Activated naive CD4-positive, alpha-beta T cell treated with anti-CD3 and anti-CD28 coated beads for 36 hours (primary cell): ENCODE measurements around the gene USH2A. TPM values are rescaled to one million over a fixed set of nuclear protein-coding genes. Genes with fewer than 3 reads are reported as not detected.

Experiments used
- CTCF ChIA-PET: fragments of 350-600 bp; sonication (Branson Sonifier 250); formaldehyde crosslinking; loops from one replicate; lab custom pipeline; 2021; ENCODE audit warnings: antibody characterized with exemption; lab: Charles Lee
- DNase-seq: peaks from one replicate; pipeline ENCODE4 v3.0.0-alpha.2; 2020
- H3K27ac Mint-ChIP-seq: one replicate; pipeline ENCODE4 v1.8.0; 2021; ENCODE audit warnings: mild to moderate bottlenecking, mixed read lengths
- H3K27me3 Mint-ChIP-seq: one replicate; pipeline ENCODE4 v1.8.0; 2021; ENCODE audit warnings: low read depth, mixed read lengths
- H3K36me3 Mint-ChIP-seq: one replicate; pipeline ENCODE4 v1.8.0; 2021; ENCODE audit warnings: low read depth, mixed read lengths
- H3K4me1 Mint-ChIP-seq: one replicate; pipeline ENCODE4 v1.8.0; 2021; ENCODE audit warnings: low read depth, mixed read lengths
- H3K4me3 Mint-ChIP-seq: one replicate; pipeline ENCODE4 v1.8.0; 2021; ENCODE audit warnings: mild to moderate bottlenecking, moderate library complexity, mixed read lengths
- H3K9me3 Mint-ChIP-seq: one replicate; pipeline ENCODE4 v1.8.0; 2021; ENCODE audit warnings: mixed read lengths
- intact Hi-C: fragments of 100-400 bp; cut with micrococcal nuclease; formaldehyde crosslinking; loops from one replicate; pipeline ENCODE4 v1.15.1; 2023
- total RNA-seq, 2 experiments: library from RNA; stranded (reverse); gene quantifications; one replicate each; pipeline ENCODE4 v1.2.3, GENCODE V29; 2021

USH2A gene
- total RNA-seq, 2 experiments from 2014 or later: not detected

DNA sequence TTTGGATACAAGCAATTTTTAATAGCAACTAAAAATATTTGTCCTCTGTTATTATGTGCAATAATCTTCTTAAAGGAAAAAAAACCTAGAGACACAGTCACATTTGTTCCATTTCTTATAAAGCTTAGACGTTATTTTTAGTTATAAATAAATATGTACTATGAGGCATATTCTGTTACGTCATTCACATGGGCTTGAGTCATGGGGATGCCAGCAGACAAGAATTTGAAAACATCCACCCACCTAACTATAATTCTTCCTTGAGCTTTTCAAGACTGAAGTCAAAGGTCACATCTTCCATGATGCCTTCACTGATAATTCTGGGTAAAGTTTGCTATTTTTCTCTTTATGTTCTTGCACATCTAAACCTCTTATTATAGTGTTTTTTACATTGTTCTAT is 587.3 kb downstream of the USH2A start:
- Mint-ChIP-seq H3K27me3 (no peaks in the 10 kb centered on the region), H3K4me3 (no peak overlapping the region), H3K9me3 (peaks cover 3% of the 10 kb centered on the region), H3K4me1 (no peaks in the 10 kb centered on the region), H3K36me3 (no peaks in the 10 kb centered on the region), H3K27ac (no peak overlapping the region)
- CTCF ChIA-PET: no interaction called here
- intact Hi-C loops: no loop called here
- DNase-seq: no peak

DNA sequence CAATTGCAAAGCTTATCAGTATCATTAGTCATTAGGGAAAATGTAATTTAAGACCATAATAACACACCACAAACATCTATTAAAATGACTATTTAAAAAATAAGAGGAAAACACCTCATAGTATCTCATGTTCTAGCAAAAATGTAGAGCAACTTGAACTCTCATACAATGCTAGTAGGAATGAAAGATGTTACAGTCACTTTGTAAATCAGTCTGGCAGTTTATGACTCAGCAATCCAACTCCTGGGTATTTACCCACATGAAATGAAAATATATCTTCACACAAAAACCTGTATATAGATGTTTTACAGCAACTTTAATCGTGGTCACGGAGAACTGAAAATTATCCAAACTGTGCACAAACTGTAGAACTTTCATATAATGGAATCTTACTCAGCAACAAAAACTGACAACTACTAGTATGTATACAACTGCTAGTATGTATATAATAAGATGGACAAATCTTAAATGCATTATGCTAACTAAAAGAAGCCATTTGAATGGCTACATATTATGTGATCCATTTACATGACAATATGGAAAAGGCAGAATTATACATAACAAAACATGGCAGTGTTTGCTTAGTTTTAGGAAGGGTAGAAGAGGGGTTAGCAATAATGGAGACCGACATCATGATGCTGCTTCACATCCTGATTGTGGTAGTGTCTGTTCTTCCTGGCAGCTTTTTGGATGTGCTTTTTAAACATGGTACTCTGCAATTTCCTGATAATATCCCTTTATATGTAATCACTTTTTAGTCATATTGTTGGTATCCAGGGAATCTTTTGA is 589.1 kb downstream of the USH2A start:
- Mint-ChIP-seq H3K36me3 (no peaks in the 10 kb centered on the region), H3K27ac (no peak overlapping the region), H3K27me3 (no peaks in the 10 kb centered on the region), H3K9me3 (peaks cover 7% of the 10 kb centered on the region), H3K4me1 (no peaks in the 10 kb centered on the region), H3K4me3 (no peak overlapping the region)
- DNase-seq: no peak
- intact Hi-C loops: no loop called here
- CTCF ChIA-PET: no interaction called here

DNA sequence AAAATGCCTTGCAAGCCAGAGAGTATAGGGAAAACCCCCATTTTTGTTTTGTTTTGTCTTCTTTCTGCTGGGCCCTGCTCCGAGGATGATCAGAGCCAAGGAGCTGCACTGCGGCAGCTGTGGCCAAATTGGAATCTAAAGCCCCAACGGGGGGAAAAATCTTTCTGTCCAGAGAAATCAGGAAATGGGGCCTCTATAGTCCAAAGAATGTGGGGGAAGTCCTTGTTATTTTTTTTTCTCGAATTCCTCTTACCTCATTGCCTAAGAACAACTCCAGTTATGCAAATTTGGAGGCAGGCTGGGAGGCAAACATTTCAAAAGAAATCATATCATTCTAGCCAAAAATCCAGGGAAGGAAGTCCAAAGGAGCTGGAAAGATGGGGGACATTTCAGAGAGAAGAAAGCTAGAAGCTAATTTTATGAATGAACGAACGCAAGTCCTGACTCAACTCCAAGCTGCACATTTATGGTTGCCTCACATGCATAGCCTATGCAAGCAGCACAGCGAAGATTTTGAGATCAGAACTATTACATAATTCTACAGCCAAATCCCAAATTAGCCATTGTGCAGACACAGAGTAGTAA is 592.9 kb downstream of the USH2A start:
- H3K4me1 Mint-ChIP-seq: no peaks in the 10 kb centered on the region
- CTCF ChIA-PET: no interaction called here
- no peak overlapping the region for H3K27ac Mint-ChIP-seq
- no peaks in the 10 kb centered on the region for H3K27me3 Mint-ChIP-seq
- H3K9me3 Mint-ChIP-seq: peaks cover 12% of the 10 kb centered on the region
- H3K4me3 Mint-ChIP-seq: no peak overlapping the region
- no peaks in the 10 kb centered on the region for H3K36me3 Mint-ChIP-seq
- no peak for DNase-seq
- intact Hi-C loops: no loop called here

DNA sequence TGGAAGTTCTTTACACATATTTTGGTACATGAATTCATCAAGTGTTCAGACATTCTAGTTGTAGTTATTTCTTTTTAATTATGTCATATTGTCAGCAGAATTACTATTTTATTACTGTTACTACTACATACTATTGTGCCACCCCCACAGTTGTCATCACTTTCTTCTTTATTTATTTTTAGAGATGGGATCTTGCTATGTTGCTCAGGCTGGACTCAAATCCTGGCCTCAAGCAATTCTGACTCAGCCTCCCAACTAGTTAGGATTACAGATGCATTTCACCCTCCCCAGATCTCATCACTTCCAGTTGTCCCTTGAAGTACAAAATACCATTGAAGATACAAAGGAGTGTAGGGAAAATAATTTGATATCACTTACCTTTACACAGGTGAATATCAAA is 598.2 kb downstream of the USH2A start:
- Mint-ChIP-seq H3K27me3 (no peaks in the 10 kb centered on the region), H3K36me3 (no peaks in the 10 kb centered on the region), H3K9me3 (peaks cover 15% of the 10 kb centered on the region), H3K4me1 (no peaks in the 10 kb centered on the region), H3K27ac (no peak overlapping the region), H3K4me3 (no peak overlapping the region)
- CTCF ChIA-PET: no interaction called here
- intact Hi-C loops: no loop called here
- no peak for DNase-seq

DNA sequence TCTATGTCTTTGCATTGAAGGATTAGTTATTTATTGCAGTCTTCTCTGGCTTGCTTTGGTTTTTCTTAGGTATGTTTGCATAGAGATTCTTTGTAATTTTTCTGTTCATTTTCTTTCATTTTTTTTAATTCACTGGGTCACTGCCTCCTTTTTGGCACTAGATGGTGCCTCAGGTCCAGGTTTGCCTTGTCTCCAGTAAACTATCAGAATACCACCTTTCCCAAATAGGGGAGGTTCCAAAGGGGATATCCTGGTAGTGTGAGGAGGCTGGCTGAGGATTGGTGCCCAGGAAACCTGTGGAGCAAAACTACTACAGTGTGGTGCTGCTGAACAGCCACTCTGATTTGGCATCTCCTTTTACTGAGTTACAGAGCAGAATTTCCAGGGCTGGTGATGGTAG is 599.0 kb downstream of the USH2A start:
- Mint-ChIP-seq H3K4me3 (no peak overlapping the region), H3K27me3 (no peaks in the 10 kb centered on the region), H3K4me1 (no peaks in the 10 kb centered on the region), H3K36me3 (no peaks in the 10 kb centered on the region), H3K9me3 (peaks cover 14% of the 10 kb centered on the region), H3K27ac (no peak overlapping the region)
- DNase-seq: no peak
- intact Hi-C loops: no loop called here
- CTCF ChIA-PET: no interaction called here

DNA sequence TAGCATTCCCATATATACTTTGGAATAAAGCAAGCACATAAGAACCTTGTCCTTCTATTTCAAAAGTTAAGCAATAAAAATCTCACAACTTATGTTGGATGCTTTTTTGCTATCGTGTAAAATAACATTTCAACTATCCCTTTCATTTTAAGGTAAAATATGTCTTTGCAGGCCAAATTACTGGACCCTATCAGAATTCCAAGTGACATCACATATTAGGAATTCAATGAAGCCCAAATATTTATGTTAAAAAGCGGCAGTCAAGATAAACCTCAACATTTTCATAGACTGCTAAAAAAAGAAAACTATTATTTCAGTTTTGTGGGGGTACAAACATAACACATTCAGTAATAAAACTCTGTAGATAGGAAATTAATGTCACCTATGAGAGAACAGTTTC is 604.1 kb downstream of the USH2A start:
- intact Hi-C loops: no loop called here
- H3K4me1 Mint-ChIP-seq: no peaks in the 10 kb centered on the region
- no peak overlapping the region for H3K27ac Mint-ChIP-seq
- no peaks in the 10 kb centered on the region for H3K27me3 Mint-ChIP-seq
- CTCF ChIA-PET: no interaction called here
- no peak overlapping the region for H3K4me3 Mint-ChIP-seq
- DNase-seq: no peak
- H3K9me3 Mint-ChIP-seq: peaks cover 12% of the 10 kb centered on the region
- H3K36me3 Mint-ChIP-seq: no peaks in the 10 kb centered on the region

DNA sequence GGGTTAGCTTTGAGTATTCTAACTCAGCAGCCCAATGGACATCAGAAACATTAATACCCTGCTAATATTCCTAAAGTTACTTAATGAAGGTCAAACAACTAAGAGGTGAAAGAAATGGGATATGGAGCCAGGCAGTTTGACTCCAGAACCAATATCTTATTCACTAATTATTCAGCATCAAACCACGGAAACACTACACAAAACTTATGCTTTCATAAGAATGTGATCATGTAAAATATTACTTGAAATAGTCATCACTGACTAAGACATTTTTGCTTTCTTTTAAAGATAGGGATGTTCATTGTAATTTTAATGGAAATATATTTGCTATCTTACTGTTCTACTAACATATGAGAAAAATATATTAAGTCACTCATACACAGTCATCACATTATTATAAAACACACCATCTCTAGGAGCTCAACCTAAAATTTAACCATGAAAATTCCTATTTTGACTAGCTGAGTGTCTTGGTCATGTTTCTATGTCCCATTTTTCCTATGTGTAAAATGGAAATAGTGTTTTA is 615.3 kb downstream of the USH2A start:
- Mint-ChIP-seq H3K4me1 (no peaks in the 10 kb centered on the region), H3K36me3 (no peaks in the 10 kb centered on the region), H3K27ac (no peak overlapping the region), H3K27me3 (no peaks in the 10 kb centered on the region), H3K4me3 (no peak overlapping the region), H3K9me3 (peaks cover 18% of the 10 kb centered on the region)
- CTCF ChIA-PET: no interaction called here
- DNase-seq: no peak
- intact Hi-C loops: no loop called here

DNA sequence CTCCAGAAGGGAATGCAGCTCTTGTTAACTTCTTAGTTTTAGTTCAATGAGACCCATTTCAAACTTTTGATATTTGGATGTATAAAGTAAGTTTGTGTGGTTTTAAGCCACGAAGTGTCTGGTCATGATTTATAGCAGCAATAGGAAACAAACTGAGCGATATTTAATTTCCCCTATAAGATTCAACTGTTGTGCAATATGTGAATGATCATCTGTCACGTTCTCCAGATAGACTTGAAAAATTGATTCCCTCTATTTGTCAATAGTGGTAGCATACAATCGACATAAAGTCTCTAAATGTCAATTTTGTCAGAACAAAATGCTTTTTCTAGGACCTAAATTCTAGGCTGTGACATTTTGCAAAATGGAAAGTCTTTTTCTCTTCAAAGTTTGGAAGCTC is 616.0 kb downstream of the USH2A start:
- Mint-ChIP-seq H3K9me3 (peaks cover 15% of the 10 kb centered on the region), H3K36me3 (no peaks in the 10 kb centered on the region), H3K4me1 (no peaks in the 10 kb centered on the region), H3K4me3 (no peak overlapping the region), H3K27ac (no peak overlapping the region), H3K27me3 (no peaks in the 10 kb centered on the region)
- intact Hi-C loops: no loop called here
- CTCF ChIA-PET: no interaction called here
- DNase-seq: no peak

DNA sequence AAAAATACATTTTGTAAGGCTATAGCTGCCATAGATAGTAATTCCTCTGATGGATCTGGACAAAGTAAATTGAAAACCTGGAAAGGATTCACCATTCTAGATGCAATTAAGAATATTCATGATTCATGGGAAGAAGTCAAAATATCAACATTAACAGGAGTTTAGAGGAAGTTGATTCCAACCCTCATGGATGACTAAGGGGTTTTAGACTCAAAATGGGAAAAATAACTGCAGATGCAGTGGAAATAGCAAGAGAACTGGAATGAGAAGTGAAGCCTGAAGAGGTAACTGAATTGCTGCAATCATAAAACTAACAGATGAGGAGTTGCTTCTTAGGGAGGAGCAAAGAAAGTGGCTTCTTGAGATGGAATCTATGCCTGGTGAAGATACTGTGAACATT is 625.4 kb downstream of the USH2A start:
- Mint-ChIP-seq H3K27ac (no peak overlapping the region), H3K4me3 (no peak overlapping the region), H3K27me3 (no peaks in the 10 kb centered on the region), H3K36me3 (no peaks in the 10 kb centered on the region), H3K4me1 (no peaks in the 10 kb centered on the region), H3K9me3 (peaks cover 2% of the 10 kb centered on the region)
- CTCF ChIA-PET: no interaction called here
- intact Hi-C loops: no loop called here
- no peak for DNase-seq

DNA sequence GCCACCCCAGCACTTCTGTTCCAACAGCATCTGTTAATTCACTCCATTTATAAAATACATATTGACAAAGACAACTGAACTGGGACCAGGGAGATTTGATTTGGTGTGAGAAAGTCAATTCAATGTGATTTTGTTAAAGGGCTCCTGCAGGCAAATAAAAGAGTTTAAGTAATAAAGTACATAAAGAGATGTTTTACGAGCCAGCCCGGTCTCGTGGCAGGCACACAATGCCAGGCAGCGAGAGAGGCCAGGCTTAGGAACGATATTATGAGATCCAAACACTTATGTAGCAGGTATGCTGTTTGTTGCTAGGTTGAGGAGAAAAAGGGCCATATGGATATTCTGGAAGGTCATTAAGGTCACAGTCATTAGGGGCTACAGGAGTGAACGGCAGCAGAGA is 629.1 kb downstream of the USH2A start:
- no peak for DNase-seq
- H3K4me3 Mint-ChIP-seq: no peak overlapping the region
- no peaks in the 10 kb centered on the region for H3K9me3 Mint-ChIP-seq
- CTCF ChIA-PET: no interaction called here
- intact Hi-C loops: no loop called here
- no peaks in the 10 kb centered on the region for H3K4me1 Mint-ChIP-seq
- H3K27me3 Mint-ChIP-seq: no peaks in the 10 kb centered on the region
- no peak overlapping the region for H3K27ac Mint-ChIP-seq
- H3K36me3 Mint-ChIP-seq: no peaks in the 10 kb centered on the region

DNA sequence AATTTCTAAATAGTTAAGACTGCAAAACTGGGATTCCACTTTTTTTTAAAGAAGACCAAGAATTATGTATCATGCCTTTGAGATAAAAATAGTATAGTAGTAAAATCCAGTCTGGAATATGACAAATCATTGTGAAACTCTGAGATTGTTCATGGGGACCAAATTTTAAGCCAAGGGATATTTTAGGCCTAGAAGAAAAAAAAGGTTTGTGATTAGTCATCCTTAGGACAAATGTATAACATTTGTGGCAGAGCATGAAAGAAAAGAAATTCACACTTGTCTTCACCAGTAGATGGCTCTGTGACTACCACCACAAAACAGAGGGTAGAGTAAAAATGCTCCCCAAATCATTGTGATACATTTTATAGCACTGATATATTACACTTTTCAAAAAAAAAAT is 630.1 kb downstream of the USH2A start:
- Mint-ChIP-seq H3K4me1 (no peaks in the 10 kb centered on the region), H3K4me3 (no peak overlapping the region), H3K27ac (no peak overlapping the region), H3K9me3 (no peaks in the 10 kb centered on the region), H3K36me3 (no peaks in the 10 kb centered on the region), H3K27me3 (no peaks in the 10 kb centered on the region)
- DNase-seq: no peak
- intact Hi-C loops: no loop called here
- CTCF ChIA-PET: no interaction called here

DNA sequence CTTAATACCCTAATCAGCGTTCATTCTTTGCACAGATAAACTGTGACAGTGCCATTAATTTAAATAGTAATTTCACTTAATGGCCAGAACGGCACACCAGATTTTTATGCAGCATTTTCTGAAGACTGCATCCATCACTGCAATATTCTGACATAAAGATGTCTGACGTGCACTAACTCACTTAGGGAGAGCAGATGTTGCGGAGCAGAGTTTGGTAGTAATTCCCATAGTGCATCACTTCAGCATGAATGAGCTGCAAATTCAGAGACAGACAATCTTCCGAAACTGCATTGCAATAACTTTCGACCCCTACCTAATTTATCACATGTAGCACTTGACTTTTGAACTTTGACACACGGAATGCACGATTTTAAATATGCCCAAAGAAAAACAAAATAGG is 630.8 kb downstream of the USH2A start:
- Mint-ChIP-seq H3K27me3 (no peaks in the 10 kb centered on the region), H3K36me3 (no peaks in the 10 kb centered on the region), H3K27ac (no peak overlapping the region), H3K4me1 (no peaks in the 10 kb centered on the region), H3K9me3 (no peaks in the 10 kb centered on the region), H3K4me3 (no peak overlapping the region)
- intact Hi-C loops: no loop called here
- CTCF ChIA-PET: no interaction called here
- DNase-seq: no peak

DNA sequence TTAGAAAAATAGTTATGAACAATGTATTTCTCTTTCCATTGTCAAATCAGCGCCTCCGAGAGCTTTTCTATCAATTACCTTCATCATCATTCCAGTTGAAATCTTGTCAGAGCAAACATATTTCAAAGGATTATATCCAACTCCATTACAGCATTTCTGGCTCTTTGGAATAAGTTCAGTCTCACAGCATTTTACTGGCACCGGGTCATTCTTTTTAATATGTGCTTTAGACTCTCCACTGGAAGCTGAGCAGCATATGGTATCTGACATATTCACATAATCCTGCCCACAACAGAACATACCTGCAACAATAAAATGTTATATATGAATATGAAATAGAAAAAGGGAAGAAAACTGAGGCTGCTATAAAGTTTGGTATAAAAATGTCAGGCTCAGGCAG is 633.3 kb downstream of the USH2A start:
- Mint-ChIP-seq H3K4me3 (no peak overlapping the region), H3K27ac (no peak overlapping the region), H3K27me3 (peaks cover 2% of the 10 kb centered on the region), H3K36me3 (no peaks in the 10 kb centered on the region), H3K9me3 (no peaks in the 10 kb centered on the region), H3K4me1 (no peaks in the 10 kb centered on the region)
- CTCF ChIA-PET: no interaction called here
- no peak for DNase-seq
- intact Hi-C loops: no loop called here
